Measurements from ENCODE around the gene C18orf54. TPM values are rescaled to one million over a fixed set of nuclear protein-coding genes. Genes with fewer than 3 reads are reported as not detected.
A peak's percentile ranks its signal among the peaks of the same experiment; 100 is the strongest.
"Not testable (repeated sequence)": the region's sequence is repeated elsewhere in the genome, so short reads cannot be mapped to it uniquely, and the experiment has no call there.

The C18orf54 gene
- total RNA-seq, result 1 to 10 TPM; 2.9 to 6.1 TPM

DNA sequence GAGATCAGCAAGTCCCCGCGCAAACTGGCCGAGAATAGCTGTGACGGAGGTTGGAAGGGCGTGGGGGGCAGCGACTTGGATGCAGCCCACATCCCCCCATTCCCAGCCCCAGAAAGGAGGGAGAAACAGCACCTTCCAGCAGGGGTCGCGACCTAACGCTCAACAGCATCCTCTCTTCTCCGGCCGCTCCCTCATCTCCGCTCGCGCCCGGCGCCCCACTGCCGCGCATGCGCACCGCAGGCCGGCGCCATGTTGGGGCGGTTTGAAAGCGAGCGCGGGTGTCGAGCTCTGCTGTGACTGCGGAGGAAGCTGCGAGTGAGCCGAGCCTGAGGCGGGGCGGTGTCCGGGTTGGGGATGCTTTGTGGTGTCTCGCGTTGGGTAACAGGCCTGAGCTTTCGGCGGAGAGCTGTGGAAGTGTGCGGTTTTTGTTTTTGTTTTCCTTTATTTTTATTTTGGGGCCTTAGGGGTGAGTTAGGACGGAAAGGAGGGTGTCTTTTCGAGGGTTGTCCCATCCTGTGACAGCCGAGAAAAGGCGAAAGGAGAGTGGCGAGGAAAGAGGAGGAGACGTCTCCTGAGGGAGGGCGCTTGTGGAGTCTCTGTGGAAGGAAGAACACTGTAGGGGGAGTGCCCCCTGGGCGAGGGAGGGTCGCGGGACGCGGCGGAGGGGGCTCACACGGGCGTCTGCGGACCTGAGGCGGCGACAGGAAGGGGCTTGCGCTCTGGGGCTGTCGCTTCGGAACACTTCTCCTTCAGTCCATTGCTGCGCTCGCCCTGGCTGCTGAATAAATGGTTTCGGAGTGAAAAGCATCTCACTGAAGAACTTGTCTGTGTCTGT is at the start of gene C18orf54, which contains the start of gene STARD6:
Gene C18orf54 (plus strand): TSS at position 247 of the 835 bp plus-strand sequence. CDS start 2,667 bp downstream, outside the sequence.
Gene STARD6 (minus strand): TSS at position 199 of the 835 bp plus-strand sequence. CDS start 3,285 bp downstream, outside the sequence.
- H3K27ac ChIP-seq, result peak within 1 kb of the TSS; percentile 44
- TF ChIP-seq, protein P1, sequence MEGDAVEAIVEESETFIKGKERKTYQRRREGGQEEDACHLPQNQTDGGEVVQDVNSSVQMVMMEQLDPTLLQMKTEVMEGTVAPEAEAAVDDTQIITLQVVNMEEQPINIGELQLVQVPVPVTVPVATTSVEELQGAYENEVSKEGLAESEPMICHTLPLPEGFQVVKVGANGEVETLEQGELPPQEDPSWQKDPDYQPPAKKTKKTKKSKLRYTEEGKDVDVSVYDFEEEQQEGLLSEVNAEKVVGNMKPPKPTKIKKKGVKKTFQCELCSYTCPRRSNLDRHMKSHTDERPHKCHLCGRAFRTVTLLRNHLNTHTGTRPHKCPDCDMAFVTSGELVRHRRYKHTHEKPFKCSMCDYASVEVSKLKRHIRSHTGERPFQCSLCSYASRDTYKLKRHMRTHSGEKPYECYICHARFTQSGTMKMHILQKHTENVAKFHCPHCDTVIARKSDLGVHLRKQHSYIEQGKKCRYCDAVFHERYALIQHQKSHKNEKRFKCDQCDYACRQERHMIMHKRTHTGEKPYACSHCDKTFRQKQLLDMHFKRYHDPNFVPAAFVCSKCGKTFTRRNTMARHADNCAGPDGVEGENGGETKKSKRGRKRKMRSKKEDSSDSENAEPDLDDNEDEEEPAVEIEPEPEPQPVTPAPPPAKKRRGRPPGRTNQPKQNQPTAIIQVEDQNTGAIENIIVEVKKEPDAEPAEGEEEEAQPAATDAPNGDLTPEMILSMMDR (IDR thresholded peaks at IDR 0.05), result peak; percentile 16
- H3K9ac ChIP-seq (ENCODE audit: low read depth in 2 of 2, low read length in 2 of 2), result peak within 1 kb of the TSS; percentile 74 to 76
- no peaks in the 10 kb centered on the region for H3K27me3 ChIP-seq
- DNase-seq, result peak; percentile 90
- no peaks in the 10 kb centered on the region for H3K9me3 ChIP-seq
- H3K4me3 ChIP-seq, result peak within 1 kb of the TSS; percentile 60
- intact Hi-C loops (cut with DNase I), result no loop called here
- H3K4me1 ChIP-seq, result no peaks in the 10 kb centered on the region
- H3K36me3 ChIP-seq, result no peaks in the 10 kb centered on the region

DNA sequence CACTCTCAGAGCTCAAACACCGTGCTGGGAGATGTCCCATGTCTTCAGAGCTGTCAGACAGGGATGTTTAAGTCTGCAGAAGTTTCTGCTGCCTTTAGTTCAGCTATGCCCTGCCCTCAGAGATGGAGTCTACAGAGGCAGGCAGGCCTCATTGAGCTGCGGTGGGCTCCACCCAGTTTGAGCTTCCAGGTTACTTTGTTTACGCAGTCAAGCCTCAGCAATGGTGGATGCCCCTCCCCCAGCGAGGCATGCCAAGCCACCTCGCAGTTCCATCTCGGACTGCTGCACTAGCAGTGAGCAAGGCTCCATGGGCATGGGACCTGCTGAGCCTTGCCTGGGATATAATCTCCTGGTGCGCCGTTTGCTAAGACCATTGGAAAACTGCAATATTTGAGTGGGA is 48.1 kb upstream of the C18orf54 start:
- DNase-seq; H3K36me3 ChIP-seq; H3K27ac ChIP-seq; H3K4me1 ChIP-seq; H3K4me3 ChIP-seq; H3K27me3 ChIP-seq; H3K9me3 ChIP-seq; intact Hi-C loops (cut with DNase I); H3K9ac ChIP-seq (ENCODE audit: low read depth in 2 of 2, low read length in 2 of 2): not testable (repeated sequence)

DNA sequence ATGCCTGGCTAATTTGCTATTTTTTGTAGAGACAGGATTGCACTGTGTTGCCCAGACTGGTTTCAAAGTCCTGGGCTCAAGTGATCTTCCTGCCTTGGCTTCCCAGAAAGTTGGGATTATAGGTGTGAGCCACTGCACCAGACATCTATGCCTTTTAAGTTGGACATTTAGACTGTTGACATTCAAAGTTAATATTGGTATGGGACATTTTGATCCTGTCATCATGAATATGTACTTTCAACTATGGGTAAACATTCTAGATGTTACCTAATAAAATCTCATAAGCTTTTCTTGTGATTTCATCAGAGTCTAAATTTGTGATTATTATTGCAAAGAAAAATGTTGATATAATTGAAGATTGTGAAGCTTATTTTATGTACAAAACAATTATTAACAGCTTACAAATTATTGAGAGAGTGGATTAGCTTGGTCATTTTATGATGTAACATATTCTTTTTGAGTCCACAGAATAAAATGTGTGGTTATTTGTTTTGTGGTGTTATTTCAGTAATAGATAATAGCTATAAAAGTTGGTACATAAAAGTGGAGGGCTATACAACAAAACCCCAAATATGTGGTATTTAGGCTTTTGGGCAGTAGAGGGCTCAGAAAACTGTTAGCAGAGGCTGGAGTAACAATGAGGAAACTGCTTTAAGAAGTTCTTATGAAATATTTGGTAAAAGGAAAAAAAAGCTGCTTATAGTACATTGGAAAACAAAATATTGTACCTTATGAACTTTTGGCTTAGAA is 41.5 kb upstream of the C18orf54 start:
- no peak overlapping the region for H3K4me3 ChIP-seq
- no peaks in the 10 kb centered on the region for H3K36me3 ChIP-seq
- H3K9ac ChIP-seq (ENCODE audit: low read depth in 2 of 2, low read length in 2 of 2), result no peak overlapping the region
- TF ChIP-seq, protein P1 (IDR thresholded peaks at IDR 0.05), result no peak
- no peak for DNase-seq
- intact Hi-C loops (cut with DNase I), result no loop called here
- H3K9me3 ChIP-seq, result no peaks in the 10 kb centered on the region
- no peaks in the 10 kb centered on the region for H3K27me3 ChIP-seq
- no peak overlapping the region for H3K27ac ChIP-seq
- H3K4me1 ChIP-seq, result no peaks in the 10 kb centered on the region

DNA sequence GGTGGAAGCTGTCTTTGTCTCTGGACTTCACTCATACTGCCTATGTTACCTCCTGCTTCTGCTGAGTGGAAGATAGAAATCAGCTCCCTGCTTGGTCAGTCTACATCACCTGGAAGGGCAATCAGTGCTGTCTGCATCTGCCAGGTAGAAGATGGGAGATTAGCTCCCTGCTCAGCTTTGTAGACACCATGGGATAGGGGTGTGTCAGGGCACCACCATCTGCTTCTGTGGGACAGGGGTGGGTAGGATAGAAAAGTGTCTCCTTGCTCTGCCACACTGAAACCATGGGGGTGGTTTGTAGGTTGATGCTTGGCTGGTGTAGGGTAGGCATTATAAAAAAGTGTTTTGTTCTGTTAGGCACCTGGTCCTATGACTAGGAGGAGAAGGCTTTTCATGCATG is 34.1 kb upstream of the C18orf54 start:
- H3K36me3 ChIP-seq, result no peaks in the 10 kb centered on the region
- TF ChIP-seq, protein P1 (IDR thresholded peaks at IDR 0.05), result no peak

DNA sequence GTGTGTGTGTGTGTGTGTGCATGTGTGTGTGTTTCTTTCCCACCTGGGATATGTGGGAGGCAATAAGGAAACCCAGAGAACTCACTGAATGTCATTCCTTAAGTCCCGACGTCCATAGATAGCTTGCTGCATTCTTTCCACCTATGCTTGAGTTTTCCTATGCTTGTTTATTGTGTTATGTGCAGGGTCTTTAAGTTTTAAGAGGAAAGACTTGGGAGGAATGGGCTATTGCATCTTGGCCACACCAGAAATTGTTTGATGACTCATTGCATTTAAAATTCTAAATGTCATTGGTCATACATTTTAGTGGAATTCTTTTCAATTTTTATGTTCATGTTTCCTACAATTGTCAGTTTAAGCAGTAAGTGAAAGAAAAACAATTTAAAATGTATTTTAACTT is 33.7 kb upstream of the C18orf54 start:
- H3K9ac ChIP-seq (ENCODE audit: low read depth in 2 of 2, low read length in 2 of 2), result no peak overlapping the region
- no peak overlapping the region for H3K4me3 ChIP-seq
- no peak for DNase-seq
- H3K27me3 ChIP-seq, result no peaks in the 10 kb centered on the region
- TF ChIP-seq, protein P1 (IDR thresholded peaks at IDR 0.05), result no peak
- H3K36me3 ChIP-seq, result no peaks in the 10 kb centered on the region
- H3K27ac ChIP-seq, result no peak overlapping the region
- H3K4me1 ChIP-seq, result no peaks in the 10 kb centered on the region
- H3K9me3 ChIP-seq, result no peaks in the 10 kb centered on the region
- intact Hi-C loops (cut with DNase I), result no loop called here

More for the DNA sequence above, 34.1 kb upstream of the C18orf54 start:
- no peak overlapping the region for H3K9ac ChIP-seq (ENCODE audit: low read depth in 2 of 2, low read length in 2 of 2)
- no peaks in the 10 kb centered on the region for H3K9me3 ChIP-seq
- DNase-seq, result no peak
- no peaks in the 10 kb centered on the region for H3K4me1 ChIP-seq
- H3K27ac ChIP-seq, result no peak overlapping the region
- intact Hi-C loops (cut with DNase I), result no loop called here
- no peak overlapping the region for H3K4me3 ChIP-seq
- H3K27me3 ChIP-seq, result no peaks in the 10 kb centered on the region

Measured in colonic mucosa (tissue), 4 donors.